Tibial artery (tissue), 4 donors: Measurements from ENCODE around the gene SESN3.
"Not testable (repeated sequence)": the region's sequence is repeated elsewhere in the genome, so short reads cannot be mapped to it uniquely, and the experiment has no call there.

Experiments
- DNase-seq, 2 donors: peaks; one replicate each; pipeline ENCODE4 v3.0.0-alpha.2; 2019
- H3K27ac ChIP-seq, 2 donors: fragments of 200-600 bp; sonication (generic) in 1 of 2; 1 replicate in 1 of 2; 2 replicates in 1 of 2; pipeline ENCODE4 v1.5.1; 2018 to 2019; ENCODE audit warnings: mild to moderate bottlenecking in 1 of 2
- H3K27me3 ChIP-seq, 2 donors: fragments of 200-600 bp; sonication (generic) in 1 of 2; one replicate each; pipeline versions ENCODE4 v1.5.1 to v1.6.0; 2016 to 2019
- H3K36me3 ChIP-seq, 3 donors: fragments of 200-600 bp; sonication (generic) in 2 of 3; one replicate each; pipeline ENCODE4 v1.5.1; 2016 to 2019; ENCODE audit warnings: mild to moderate bottlenecking in 2 of 3
- H3K4me1 ChIP-seq, 4 donors: fragments of 200-600 bp; sonication (generic) in 2 of 4; 1 replicate in 3 of 4; 2 replicates in 1 of 4; pipeline ENCODE4 v1.5.1; 2016 to 2019
- H3K4me3 ChIP-seq, 2 donors: fragments of 200-600 bp; sonication (generic) in 1 of 2; 1 replicate in 1 of 2; 2 replicates in 1 of 2; pipeline ENCODE4 v1.5.1; 2018 to 2019; ENCODE audit warnings: mild to moderate bottlenecking in 2 of 2
- H3K9me3 ChIP-seq, 3 donors: fragments of 200-600 bp; sonication (generic) in 1 of 3; one replicate each; pipeline ENCODE4 v1.5.1; 2016 to 2019
- CTCF ChIP-seq, 2 experiments: fragments of 200-600 bp in 1 of 2; fragments of 450-650 bp in 1 of 2; IDR thresholded peaks; one replicate each; pipeline ENCODE4 v1.5.1; 2017 to 2019; ENCODE audit warnings: antibody characterized with exemption in 2 of 2, mild to moderate bottlenecking in 1 of 2, moderate library complexity in 1 of 2
- intact Hi-C: fragments of 100-400 bp; cut with DNase I; formaldehyde crosslinking; loops from one replicate; pipeline ENCODE4 v1.15.0; 2023; ENCODE audit warnings: low total_unique reads

SESN3 gene

GRCh38 chr11:95137299-95137698 is 93.7 kb downstream of the SESN3 start:
- Histone ChIP-seq H3K4me1 (peaks cover 0 to 10% (median 3%) of the 10 kb centered on the region in 4 donors), H3K4me3 (no peak overlapping the region), H3K36me3 (peaks cover 0 to 7% (median 1%) of the 10 kb centered on the region in 3 donors), H3K27ac (no peak overlapping the region), H3K9me3 (no peaks in the 10 kb centered on the region), H3K27me3 (no peaks in the 10 kb centered on the region)
- no peak for DNase-seq
- TF ChIP-seq CTCF (IDR thresholded peaks at IDR 0.05): no peak
- intact Hi-C loops: no loop called here

- H3K9me3 ChIP-seq, intact Hi-C loops, H3K27me3 ChIP-seq, H3K27ac ChIP-seq, H3K4me3 ChIP-seq, H3K36me3 ChIP-seq, DNase-seq: not testable (repeated sequence)
- peaks cover 0 to 10% (median 3%) of the 10 kb centered on the region in 4 donors for H3K4me1 ChIP-seq
Measured at GRCh38 chr11:95136747-95137146, 94.3 kb downstream of the SESN3 start.

- no peak overlapping the region for H3K27ac ChIP-seq
- peaks cover 0 to 10% (median 3%) of the 10 kb centered on the region in 4 donors for H3K4me1 ChIP-seq
- intact Hi-C loops: no loop called here
- no peaks in the 10 kb centered on the region for H3K9me3 ChIP-seq
- H3K4me3 ChIP-seq: no peak overlapping the region
- no peaks in the 10 kb centered on the region for H3K27me3 ChIP-seq
- TF ChIP-seq CTCF (IDR thresholded peaks at IDR 0.05): no peak
- DNase-seq: no peak
- peaks cover 7 to 12% (median 9%) of the 10 kb centered on the region in 3 donors for H3K36me3 ChIP-seq
Measured at GRCh38 chr11:95135880-95136279, 95.1 kb downstream of the SESN3 start.

- peaks cover 0 to 10% (median 3%) of the 10 kb centered on the region in 4 donors for H3K4me1 ChIP-seq
- H3K4me3 ChIP-seq: no peak overlapping the region
- peaks cover 7 to 12% (median 9%) of the 10 kb centered on the region in 3 donors for H3K36me3 ChIP-seq
- H3K27me3 ChIP-seq: no peaks in the 10 kb centered on the region
- intact Hi-C loops: no loop called here
- TF ChIP-seq CTCF (IDR thresholded peaks at IDR 0.05): no peak
- no peak for DNase-seq
- H3K9me3 ChIP-seq: no peaks in the 10 kb centered on the region
- H3K27ac ChIP-seq: no peak overlapping the region
Measured at GRCh38 chr11:95135155-95135554, 95.8 kb downstream of the SESN3 start.

- H3K36me3 ChIP-seq: peaks cover 12 to 13% (median 12%) of the 10 kb centered on the region in 3 donors
- H3K27ac ChIP-seq: no peak overlapping the region
- no peak for DNase-seq
- no peak overlapping the region for H3K4me3 ChIP-seq
- no peaks in the 10 kb centered on the region for H3K27me3 ChIP-seq
- no peak for TF ChIP-seq CTCF (IDR thresholded peaks at IDR 0.05)
- intact Hi-C loops: no loop called here
- H3K4me1 ChIP-seq: peaks cover 0 to 10% (median 3%) of the 10 kb centered on the region in 4 donors
- no peaks in the 10 kb centered on the region for H3K9me3 ChIP-seq
Measured at GRCh38 chr11:95134491-95134890, 96.5 kb downstream of the SESN3 start.

- H3K36me3 ChIP-seq: peaks cover 24 to 28% (median 28%) of the 10 kb centered on the region in 3 donors
Measured at GRCh38 chr11:95132956-95133355, 98.0 kb downstream of the SESN3 start.

More at GRCh38 chr11:95132956-95133355, 98.0 kb downstream of the SESN3 start:
- intact Hi-C loops: no loop called here
- H3K27ac ChIP-seq: no peak overlapping the region
- no peaks in the 10 kb centered on the region for H3K27me3 ChIP-seq
- no peaks in the 10 kb centered on the region for H3K9me3 ChIP-seq
- H3K4me1 ChIP-seq: peaks cover 0 to 10% (median 3%) of the 10 kb centered on the region in 4 donors
- no peak for TF ChIP-seq CTCF (IDR thresholded peaks at IDR 0.05)
- DNase-seq: no peak
- no peak overlapping the region for H3K4me3 ChIP-seq
